ENCODE data around the gene MAP3K13.
"Not testable (repeated sequence)": the region's sequence is repeated elsewhere in the genome, so short reads cannot be mapped to it uniquely, and the experiment has no call there.

GRCh38 chr3:185418561-185418977, 55.6 kb downstream of the MAP3K13 start:
- TF ChIP-seq POLR2A (IDR thresholded peaks at IDR 0.05; ENCODE audit: low read depth, low read length); POLR2AphosphoS5 (IDR thresholded peaks at IDR 0.05; ENCODE audit: low read depth, low read length); TAF1 (IDR thresholded peaks at IDR 0.05; ENCODE audit: borderline replicate concordance, low read depth, low read length): not testable (repeated sequence)

Data from GM12892 (cell line).